ENCODE measurements around the gene PAQR4. TPM values are rescaled to one million over a fixed set of nuclear protein-coding genes. Genes with fewer than 3 reads are reported as not detected.

PAQR4 gene
- polyA plus RNA-seq, 1 of the 3 experiments (the other 2 are of a cell fraction) = 8.8 TPM

GRCh38 chr16:3013998-3014690 lies 45.0 kb downstream of the PAQR4 start (continued):
- TF ChIP-seq SIN3A (IDR thresholded peaks at IDR 0.05; ENCODE audit: borderline replicate concordance, low read depth, low read length) = no peak
- TF ChIP-seq USF1 (IDR thresholded peaks at IDR 0.05; ENCODE audit: borderline replicate concordance, low read depth) = no peak
- TF ChIP-seq RCOR1 (IDR thresholded peaks at IDR 0.05; ENCODE audit: low read length) = no peak
- no peak for TF ChIP-seq GABPA (IDR thresholded peaks at IDR 0.05; ENCODE audit: low read depth)
- TF ChIP-seq POLR2AphosphoS5 (IDR thresholded peaks at IDR 0.05; ENCODE audit: low read depth, low read length) = no peak
- TF ChIP-seq TEAD4 (IDR thresholded peaks at IDR 0.05; ENCODE audit: borderline replicate concordance, insufficient read depth) = no peak
- TF ChIP-seq IRF3 (IDR thresholded peaks at IDR 0.05; ENCODE audit: low read depth, low read length) = no peak
- no peak for TF ChIP-seq RAD21 (IDR thresholded peaks at IDR 0.05; ENCODE audit: low read length)

GRCh38 chr16:3014971-3015370 lies 45.8 kb downstream of the PAQR4 start:
- Histone ChIP-seq H3K9me2 (no peaks in the 10 kb centered on the region), H3F3A (replicated peaks; ENCODE audit: insufficient read depth) (no peaks in the 10 kb centered on the region), H3K27ac (ENCODE audit: low read depth in 2 of 2, low read length in 1 of 2) (no peak overlapping the region), H2AFZ (ENCODE audit: low read depth) (no peak overlapping the region), H3K27me3 (ENCODE audit: insufficient read depth) (no peaks in the 10 kb centered on the region), H3K36me3 (replicated peaks in 1 of 2; ENCODE audit: control insufficient read depth in 1 of 2, insufficient read depth in 2 of 2, low read length in 1 of 2) (no peaks in the 10 kb centered on the region), H3K9ac (no peak overlapping the region), H4K20me1 (ENCODE audit: insufficient read depth) (no peaks in the 10 kb centered on the region), H3K4me1 (ENCODE audit: control insufficient read depth in 1 of 2, insufficient read depth in 2 of 2, low read depth in 1 of 2, low read length in 1 of 2) (peaks cover 0 to 8% of the 10 kb centered on the region in 2 experiments; a peak in 1 of 4 replicates), H3K9me3 (no peaks in the 10 kb centered on the region), H3K4me3 (ENCODE audit: low read depth in 2 of 2, low read length in 1 of 2) (no peak overlapping the region), H3K79me2 (ENCODE audit: insufficient read depth) (no peaks in the 10 kb centered on the region), H3K4me2 (no peak overlapping the region)
- DNase-seq = no peak
- POLR2A ChIA-PET = no interaction called here
- 97% methylated on average over 6 of the region's 6 CpGs for WGBS (ENCODE audit: low lambda C conversion rate)
- TF ChIP-seq RAD21 (IDR thresholded peaks at IDR 0.05; ENCODE audit: low read length) = no peak
- no peak for TF ChIP-seq SMC3 (IDR thresholded peaks at IDR 0.05; ENCODE audit: low read depth, low read length)
- TF ChIP-seq GABPA (IDR thresholded peaks at IDR 0.05; ENCODE audit: low read depth) = no peak
- TF ChIP-seq FOSL2 (IDR thresholded peaks at IDR 0.05; ENCODE audit: borderline replicate concordance, low read depth) = no peak
- no peak for TF ChIP-seq CTCF (IDR thresholded peaks at IDR 0.05)
- no peak for TF ChIP-seq IRF3 (IDR thresholded peaks at IDR 0.05; ENCODE audit: low read depth, low read length)
- CTCF ChIA-PET = interaction anchor here (1.0 kb wide), 1 partner anchor 88 kb away, joined by 3 read pairs; no protein-coding TSS in a partner anchor

Measured in SK-N-SH (cell line).